HG03457 (cell line): ENCODE results near the gene CRYM.
"Not testable (repeated sequence)": the region's sequence is repeated elsewhere in the genome, so short reads cannot be mapped to it uniquely, and the experiment has no call there.

ENCODE experiments used
- ATAC-seq: cut with Tn5 transposase; IDR thresholded peaks from one replicate; pipeline ENCODE4 v1.9.1; 2021; ENCODE audit warnings: moderate number of reproducible peaks; ENCODE audit not compliant: unreplicated experiment

Gene CRYM

DNA sequence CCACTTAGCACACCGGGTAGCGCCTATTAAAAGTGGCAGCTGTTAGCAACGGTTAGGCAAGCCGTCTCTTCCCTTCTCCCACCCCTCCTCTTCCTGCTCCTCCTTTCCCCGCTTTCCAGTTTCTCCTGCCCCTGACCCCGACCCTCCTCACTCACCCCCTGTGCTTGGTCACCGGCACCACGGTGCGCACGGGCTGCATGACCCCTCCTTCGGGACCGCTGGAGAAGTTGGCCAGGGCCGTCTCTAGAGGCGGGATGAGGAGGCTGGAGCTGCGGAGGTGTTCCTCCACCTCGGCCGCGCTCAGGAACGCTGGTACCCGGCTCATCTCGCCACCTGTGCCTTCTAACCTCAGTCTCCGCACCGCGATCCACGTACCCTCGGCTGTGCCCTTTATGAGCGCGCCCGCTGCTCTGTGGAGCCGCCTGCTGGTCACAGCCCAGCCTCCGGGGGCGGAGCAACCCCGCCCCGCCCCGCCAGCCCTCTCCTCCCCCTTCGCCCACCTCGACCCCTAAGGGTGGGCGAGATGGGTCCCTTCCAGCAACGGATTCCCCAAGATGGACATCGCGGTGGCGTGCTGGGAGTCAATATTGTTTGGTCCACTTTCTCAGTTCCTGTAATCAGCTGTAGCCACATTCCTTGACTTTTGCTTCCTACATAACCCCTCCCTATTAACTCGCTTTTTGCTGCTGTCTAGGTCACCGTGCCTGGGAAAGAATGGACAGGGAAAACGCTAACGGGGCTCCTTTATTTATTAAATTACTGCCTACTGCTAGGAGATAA lies at the start of gene CRYM:
TSS of gene CRYM (minus strand) at position 364 of the 780 bp plus-strand sequence. CDS start at position 325, 39 bp downstream.
- ATAC-seq = no peak

DNA sequence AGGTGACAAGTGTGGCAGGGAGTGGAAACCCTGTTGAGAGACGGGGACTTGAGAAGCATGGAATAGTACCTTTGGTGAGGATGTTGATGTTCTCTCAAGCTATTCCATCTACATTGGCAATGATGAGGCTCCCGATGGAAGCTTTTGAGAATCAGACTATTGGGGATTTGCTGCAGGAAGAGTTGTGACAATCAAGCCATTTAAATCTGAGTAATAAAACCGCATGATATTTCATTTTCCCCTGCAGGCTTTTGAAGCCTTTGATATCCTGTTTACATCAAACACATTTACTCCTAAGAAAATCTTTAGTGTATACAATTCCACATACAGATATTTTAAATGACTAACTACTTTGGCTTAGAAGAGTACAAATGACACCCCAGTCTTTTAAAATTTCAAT lies 49.0 kb upstream of the CRYM start:
- no peak for ATAC-seq

DNA sequence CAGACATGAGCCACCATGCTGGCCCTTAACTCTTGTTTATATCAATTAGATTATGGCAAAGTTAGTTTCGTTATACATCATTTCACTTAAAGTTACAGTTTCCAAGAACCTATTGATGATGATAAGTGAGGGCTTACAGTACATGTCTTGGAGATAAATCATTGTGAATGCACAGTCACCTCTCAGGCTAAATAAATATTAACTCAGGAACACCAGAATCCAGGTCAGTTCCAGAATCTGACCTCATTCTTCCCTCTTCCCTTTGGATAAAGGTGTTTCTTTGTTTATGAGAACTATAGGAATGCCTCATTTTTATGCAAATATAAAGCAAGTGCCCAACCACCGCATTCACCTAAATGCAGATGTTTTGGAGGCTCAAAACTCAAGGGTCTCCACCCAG lies 48.4 kb upstream of the CRYM start:
- no peak for ATAC-seq

DNA sequence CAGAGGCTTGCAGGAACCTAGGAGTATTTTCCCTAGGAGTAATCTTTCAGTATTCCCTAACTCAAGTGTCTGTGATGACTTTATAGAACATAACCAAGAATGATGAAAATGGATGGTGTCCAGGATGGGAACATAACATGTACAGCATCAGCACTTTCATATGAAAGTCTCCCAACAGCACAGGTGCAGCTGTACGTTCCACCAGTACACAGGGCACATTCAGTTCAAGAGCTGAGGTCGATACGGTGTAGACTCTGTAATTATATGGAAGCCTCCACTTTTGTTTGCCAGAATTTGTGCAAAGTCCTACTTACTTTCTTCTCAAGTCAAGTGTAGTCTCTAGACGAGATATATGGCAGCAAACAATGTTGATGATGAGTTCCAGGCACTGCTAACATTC lies 46.2 kb upstream of the CRYM start:
- ATAC-seq = no peak

DNA sequence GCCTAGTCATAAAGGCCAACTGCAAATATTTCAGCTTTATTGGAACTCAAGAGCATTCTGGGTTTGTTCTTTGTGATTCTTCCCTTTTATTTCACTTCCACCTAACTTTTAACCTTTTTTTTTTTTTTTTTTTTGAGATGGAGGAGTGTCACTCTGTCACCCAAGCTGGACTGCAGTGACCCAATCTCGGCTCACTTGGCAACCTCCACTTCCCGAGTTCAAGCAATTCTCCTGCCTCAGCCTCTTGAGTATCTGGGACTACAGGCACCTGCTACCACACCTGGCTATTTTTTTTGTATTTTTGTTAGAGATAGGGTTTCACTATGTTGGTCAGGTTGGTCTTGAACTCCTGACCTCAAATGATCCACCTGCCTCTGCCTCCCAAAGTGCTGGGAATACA lies 44.2 kb upstream of the CRYM start:
- ATAC-seq = not testable (repeated sequence)

DNA sequence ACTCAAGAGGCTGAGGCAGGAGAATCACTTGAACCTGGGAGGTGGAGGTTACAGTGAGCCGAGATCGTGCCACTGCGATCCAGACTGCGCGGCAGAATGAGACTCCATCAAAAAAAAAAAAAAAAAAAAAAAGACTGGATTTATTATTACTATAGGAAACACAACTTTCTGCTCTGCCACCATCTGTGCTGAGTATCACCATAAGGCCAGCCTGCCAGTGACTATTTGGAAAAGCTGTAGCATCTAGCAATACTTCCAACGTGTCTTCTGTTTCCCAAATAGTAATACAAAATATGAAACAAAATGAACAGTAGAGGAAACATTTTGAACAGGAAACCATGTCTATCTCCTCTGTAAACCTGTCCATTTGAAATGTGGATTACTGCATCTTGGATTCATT lies 43.6 kb upstream of the CRYM start:
- ATAC-seq = no peak

DNA sequence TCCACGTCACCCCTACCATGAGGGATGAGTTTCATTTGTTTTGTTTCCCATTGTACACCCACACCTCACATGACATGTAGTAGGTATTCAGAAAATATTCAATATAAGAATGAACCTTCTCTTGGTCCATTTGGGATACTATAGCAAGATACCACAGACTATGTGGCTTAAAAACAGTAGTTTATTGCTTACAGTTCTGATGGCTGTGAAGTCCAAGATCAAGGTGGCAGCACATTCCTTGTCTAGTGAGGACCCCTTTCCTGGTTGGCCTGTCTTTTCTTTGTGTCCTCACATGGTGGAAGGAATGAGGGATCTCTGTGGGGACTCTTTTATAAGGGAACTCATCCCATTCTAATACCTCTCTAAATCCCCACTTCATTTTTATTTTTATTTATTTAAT lies 36.2 kb upstream of the CRYM start:
- no peak for ATAC-seq

DNA sequence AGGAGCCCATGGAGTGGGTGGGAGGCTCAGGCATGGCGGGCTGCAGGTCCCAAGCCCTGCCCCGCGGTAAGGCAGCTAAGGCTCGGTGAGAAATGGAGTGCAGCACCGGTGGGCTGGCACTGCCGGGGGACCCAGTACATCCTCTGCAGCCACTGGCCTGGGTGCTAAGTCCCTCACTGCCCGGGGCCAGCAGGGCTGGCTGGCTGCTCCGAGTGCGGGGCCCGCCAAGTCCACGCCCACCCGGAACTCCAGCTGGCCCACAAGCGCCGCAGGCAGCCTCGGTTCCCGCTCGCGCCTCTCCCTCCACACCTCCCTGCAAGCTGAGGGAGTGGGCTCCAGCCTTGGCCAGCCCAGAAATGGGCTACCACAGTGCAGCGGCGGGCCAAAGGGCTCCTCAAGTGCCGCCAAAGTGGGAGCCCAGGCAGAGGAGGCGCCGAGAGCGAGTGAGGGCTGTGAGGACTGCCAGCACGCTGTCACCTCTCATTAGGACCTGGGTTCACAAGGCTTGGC lies 34.8 kb upstream of the CRYM start:
- ATAC-seq = not testable (repeated sequence)

DNA sequence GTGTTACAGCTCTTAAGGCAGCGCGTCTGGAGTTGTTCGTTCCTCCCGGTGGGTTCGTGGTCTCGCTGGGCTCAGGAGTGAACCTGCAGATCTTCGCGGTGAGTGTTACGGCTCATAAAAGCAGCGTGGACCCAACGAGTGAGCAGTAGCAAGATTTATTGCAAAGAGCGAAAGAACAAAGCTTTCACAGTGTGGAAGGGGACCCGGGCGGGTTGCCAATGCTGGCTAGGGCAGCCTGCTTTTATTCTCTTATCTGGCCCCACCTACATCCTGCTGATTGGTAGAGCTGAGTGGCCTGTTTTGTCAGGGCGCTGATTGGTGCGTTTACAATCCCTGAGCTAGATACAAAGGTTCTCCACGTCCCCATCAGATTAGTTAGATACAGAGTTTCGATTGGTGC lies 34.0 kb upstream of the CRYM start:
- ATAC-seq = not testable (repeated sequence)

DNA sequence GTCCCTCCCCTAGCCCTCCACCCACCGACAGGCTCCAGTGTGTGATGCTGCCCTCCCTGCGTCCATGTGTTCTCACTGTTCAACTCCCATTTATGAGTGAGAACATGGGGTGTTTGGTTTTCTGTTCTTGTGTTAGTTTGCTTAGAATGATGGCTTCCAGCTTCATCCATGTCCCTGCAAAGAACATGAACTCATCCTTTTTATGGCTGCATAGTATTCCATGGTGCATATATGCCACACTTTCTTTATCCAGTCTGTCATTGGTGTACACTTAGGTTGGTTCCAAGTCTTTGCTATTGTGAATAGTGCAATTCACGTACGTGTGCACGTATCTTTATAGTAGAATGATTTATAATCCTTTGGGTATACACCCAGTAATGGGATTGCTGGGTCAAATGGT lies 28.6 kb upstream of the CRYM start:
- not testable (repeated sequence) for ATAC-seq

DNA sequence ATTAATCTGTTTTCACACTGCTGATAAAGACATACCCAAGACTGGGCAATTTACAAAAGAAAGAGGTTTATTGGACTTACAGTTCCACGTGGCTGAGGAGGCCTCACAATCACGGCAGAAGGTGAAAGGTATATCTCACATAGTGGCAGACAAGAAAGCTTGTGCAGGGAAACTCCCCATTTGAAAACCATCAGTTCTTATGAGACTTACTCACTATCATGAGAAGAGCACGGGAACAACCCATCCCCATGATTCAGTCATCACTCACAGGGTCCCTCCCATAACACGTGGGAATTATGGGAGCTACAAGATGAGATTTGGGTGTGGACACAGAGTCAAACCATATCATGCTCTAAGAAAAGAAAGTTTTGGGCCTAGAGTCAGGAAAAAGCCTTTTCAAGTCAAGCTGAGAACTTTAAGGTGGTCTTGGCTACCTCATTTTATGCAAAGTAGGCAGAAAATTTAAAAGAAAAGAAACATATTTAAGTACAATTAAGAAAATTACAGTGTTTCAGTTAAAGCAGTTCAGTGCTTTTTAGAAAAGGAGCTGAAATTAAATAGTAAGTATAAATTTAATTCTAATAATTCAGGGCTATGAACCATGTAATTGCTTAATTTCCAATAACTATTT lies 24.9 kb upstream of the CRYM start:
- no peak for ATAC-seq

DNA sequence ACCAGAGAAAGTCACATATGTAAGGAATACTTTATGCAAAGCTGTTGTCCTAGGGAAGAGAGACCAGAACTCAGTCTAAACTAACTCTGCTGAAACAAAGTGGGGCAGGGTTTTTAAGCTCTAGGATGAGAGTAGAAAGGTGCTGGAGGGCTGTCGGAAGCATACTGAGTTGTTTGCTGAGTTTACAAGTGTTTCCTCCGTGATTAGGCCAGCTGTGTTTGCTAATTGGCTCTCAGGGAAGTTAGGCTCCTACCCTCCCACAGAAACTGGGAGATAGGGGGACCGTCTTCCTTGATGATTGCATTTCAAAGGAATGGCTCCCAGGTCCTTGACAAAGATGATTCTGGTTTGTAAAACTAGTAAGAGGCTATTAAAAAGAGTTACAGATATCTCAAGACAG lies 24.4 kb upstream of the CRYM start:
- ATAC-seq = no peak

DNA sequence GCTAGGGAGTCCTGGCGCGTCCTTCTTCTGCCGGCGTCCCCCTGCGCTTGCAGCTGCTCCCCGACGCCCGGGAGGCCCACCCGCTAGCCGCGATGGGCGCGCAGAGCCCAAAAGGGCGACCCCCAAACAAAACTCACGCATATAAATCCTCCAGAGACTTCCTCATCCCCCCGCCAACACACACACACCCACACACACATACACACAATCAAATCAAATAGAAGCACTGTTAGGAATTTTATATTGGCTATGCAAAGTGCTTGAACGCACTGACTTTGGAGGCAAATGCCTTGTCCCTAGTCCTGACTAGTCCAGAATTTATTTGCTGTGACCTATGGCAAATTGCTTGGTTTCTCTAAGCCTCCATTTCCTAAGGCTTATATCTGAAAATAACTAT lies 23.8 kb upstream of the CRYM start:
- no peak for ATAC-seq

DNA sequence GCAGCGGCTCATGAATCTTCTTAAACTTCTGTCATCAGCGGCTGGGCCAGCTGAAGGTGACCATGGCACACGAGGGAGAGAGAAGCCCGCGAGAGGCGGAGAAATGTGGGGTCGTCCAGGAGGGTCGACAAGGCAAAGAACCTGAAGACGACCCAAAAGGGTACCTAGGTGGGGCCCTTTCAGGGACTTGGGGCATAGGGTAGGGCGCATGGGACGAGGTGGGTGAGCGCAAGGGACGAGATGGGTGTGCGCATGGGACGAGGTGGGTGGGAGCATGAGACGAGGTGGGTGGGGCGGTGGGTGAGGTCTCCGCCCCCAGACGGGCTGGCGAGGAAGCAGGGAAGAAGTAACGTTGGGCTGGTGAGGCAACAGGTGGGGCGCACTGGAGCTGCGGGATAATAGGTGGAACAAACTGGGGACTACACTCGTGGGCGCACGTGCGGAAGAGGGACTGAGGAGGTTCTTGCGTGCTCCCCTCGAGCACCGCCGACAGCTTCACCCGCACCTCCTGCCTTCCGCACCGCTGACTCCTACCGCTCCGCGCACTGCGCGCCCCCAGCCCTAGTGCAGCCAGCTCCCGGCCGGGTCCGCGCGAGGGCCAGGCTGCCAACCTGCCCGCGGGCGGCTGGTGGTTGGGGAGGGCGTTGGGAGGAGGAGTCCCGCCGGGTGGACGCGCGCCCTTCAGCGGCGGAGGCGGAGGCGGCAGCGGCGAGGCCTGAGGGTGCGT lies 23.2 kb upstream of the CRYM start:
- no peak for ATAC-seq

DNA sequence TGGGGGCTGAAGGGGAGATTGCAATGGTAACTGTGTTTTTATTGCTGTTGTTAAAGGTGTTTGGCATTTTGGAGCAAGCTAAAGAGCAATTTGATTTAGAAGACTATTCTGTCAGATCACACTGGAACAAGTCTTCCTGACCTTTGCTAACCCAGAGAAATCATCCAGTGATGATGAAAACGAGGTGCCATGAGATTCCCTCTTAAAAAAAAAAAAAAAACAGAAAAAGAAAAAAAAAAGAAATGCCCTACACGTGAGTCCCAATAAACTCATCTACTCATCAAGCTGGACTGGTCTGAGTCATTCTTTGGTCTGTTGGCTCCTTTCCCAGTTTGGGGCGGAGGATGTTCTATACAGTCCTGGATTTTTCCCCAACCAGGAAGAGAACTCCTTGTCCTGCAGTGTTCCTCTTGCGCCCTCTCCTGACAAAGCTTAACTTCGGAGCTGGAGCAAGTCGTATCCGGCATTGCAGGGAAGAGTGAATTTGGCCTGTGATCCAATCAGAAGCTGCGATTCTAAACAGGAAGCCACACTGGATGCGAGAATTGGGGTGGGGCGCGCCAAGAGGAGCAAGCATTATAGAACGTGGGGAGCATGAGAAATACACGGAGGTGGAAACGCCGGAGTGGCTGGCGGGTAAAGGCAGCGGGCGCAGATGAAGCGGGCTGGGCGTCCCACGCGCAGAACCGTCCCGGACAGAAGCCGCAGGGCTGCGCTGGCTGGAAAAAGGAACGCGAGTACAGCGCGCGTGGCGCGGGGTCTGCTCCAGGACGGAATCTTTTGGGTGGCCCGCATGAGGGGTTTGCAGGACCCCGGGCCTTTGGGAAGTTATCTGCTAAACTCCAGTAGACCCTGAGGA lies 22.4 kb upstream of the CRYM start:
- no peak for ATAC-seq

DNA sequence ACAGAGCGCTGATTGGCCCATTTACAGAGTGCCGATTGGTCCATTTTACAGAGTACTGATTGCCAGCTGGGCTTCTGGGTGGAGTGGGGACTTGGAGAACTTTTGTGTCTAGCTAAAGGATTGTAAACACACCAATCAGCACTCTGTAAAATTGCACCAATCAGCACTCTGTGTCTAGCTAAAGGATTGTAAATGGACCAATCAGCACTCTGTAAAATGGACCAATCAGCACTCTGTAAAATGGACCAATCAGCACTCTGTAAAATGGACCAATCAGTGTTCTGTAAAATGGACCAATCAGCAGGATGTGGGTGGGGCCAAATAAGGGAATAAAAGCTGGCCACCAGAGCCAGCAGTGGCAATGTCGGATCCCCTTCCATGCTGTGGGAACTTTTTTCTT lies 11.7 kb upstream of the CRYM start:
- not testable (repeated sequence) for ATAC-seq

DNA sequence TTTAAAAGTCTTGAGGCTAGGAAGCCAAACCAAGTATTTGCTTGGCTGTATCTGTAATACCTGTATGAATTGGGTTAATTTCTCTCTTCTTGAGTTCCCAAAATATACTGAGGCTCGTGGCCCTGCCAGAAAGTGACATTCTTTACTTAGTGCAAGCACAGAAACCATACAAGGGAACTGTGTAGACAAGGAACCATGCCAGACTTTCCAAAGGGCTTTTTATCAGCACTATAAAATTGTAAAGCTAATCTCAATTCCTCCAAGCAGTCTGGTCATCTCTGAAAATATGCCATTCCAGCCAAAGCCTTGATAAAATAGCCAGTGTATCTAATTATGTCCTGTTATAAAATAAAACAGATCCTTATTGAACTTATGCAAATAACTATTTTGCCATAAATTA lies 7.2 kb upstream of the CRYM start:
- ATAC-seq = no peak

DNA sequence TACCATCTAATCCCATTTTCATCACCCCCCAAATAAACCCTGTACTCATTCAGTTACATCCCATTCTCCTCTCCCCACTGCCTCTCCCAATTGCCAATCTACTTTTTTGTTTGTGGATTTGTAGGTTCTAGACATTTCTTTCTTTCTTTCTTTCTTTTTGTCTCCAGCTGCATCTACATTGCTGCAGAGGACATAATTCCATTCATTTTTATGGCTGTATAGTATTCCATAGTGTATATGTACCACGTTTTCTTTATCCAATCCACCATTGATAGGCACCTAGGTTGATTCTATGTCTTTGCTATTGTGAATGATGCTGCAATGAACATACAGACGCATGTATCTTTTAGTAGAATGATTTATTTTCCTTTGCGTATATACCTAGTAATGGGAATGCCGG lies 6.3 kb upstream of the CRYM start:
- no peak for ATAC-seq

DNA sequence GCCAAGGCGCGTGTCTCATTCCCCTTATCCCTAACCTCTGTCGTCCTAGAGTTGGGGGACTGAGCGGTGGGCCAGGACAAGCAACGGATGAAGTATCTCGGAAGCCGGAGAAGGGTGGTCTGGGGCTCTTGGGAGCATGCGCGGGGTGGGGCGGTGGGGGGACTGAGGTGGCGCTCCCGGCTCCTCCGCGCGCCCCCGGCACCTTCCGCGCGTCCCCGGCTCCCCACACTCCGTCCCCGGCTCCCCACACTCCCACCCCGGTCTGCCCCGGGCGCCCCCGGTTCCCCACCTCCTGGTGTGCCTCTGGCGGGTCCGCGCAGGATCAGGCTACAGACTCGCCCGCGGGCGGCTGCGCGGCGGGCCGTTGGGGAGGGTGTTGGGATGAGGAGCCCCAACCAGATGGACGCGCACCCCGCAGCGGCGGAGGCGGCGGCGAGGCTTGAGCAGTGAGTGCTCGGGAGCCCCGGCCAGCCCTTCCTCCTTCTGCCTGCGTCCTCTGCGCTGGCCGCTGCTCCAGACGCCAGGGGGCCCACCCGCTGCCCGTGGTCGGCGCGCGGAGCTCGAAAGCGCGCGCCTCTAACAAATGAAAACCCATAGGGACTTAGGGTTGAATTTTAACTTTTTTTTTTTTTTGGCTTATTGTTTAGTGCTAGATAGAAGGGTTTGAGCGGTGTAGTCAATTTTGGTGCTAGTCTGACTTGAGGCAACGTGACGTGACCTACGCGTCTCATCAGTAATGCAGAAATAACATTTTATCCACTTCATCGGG lies 5.6 kb upstream of the CRYM start:
- no peak for ATAC-seq

DNA sequence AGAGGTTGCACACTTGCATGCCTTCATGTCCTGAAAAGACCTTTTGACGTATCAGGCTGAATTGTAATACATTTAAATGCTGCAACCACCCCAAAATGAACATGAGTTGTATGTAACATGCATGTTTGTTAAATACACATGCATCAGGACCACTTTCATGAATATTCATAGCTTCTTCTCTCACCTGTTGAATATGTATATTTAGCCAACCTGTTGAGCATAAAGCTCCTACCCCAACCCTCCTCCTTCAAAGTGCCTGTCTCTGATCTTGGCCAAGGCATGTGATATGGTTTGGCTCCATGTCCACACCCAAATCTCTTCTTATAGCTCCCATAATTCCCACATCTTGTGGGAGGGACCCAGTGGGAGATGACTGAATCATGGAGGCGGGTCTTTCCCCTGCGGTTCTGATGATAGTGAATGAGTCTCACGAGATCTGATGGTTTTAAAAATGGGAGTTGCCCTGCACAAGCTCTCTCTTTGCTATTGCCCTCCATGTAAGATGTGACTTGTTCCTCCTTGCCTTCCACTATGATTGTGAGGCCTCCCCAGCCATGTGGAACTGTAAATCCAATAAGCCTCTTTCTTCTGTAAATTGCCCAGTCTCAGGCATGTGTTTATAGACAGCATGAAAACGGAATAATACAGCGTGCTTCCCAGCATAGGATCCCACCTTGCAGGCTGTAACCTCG lies 3.8 kb upstream of the CRYM start:
- no peak for ATAC-seq
